Mesendoderm (in vitro differentiated cells): Measurements from ENCODE around the gene ERF. TPM values are rescaled to one million over a fixed set of nuclear protein-coding genes. Genes with fewer than 3 reads are reported as not detected.

Experiments used
- DNase-seq: peaks from one replicate; pipeline ENCODE4 v3.0.0; 2013
- H2AK5ac ChIP-seq: 2 replicates; pipeline ENCODE4 v1.6.1; 2013; ENCODE audit warnings: low read length, inconsistent platforms
- H2BK120ac ChIP-seq: 2 replicates; pipeline ENCODE4 v1.6.1; 2013; ENCODE audit warnings: low read depth, mild to moderate bottlenecking, low read length, moderate library complexity, mixed read lengths
- H2BK15ac ChIP-seq: replicated peaks from 2 replicates; pipeline ENCODE4 v1.6.1; 2013; ENCODE audit warnings: low read depth, mild to moderate bottlenecking, moderate library complexity
- H2BK5ac ChIP-seq: 2 replicates; pipeline ENCODE4 v1.6.1; 2013; ENCODE audit warnings: low read length, inconsistent platforms
- H3K18ac ChIP-seq: 2 replicates; pipeline ENCODE4 v1.6.1; 2013; ENCODE audit warnings: mild to moderate bottlenecking, low read length, mixed read lengths
- H3K23ac ChIP-seq: one replicate; pipeline ENCODE4 v1.6.1; 2013; ENCODE audit warnings: low read length
- H3K27ac ChIP-seq: 2 replicates; pipeline ENCODE4 v1.5.1; 2013; ENCODE audit warnings: low read depth, mild to moderate bottlenecking, inconsistent platforms, low read length, moderate library complexity
- H3K27me3 ChIP-seq: 2 replicates; pipeline ENCODE4 v1.6.1; 2013; ENCODE audit warnings: low read length, control low read depth, mild to moderate bottlenecking, inconsistent platforms; ENCODE audit not compliant: insufficient read depth, poor library complexity
- H3K36me3 ChIP-seq: 2 replicates; pipeline ENCODE4 v1.6.1; 2013; ENCODE audit warnings: low read length, inconsistent platforms; ENCODE audit not compliant: control insufficient read depth, insufficient read depth
- H3K4ac ChIP-seq: one replicate; pipeline ENCODE4 v1.6.1; 2013; ENCODE audit warnings: low read depth, mild to moderate bottlenecking, low read length, moderate library complexity
- H3K4me1 ChIP-seq: 2 replicates; pipeline ENCODE4 v1.6.1; 2013; ENCODE audit warnings: low read depth, low read length, inconsistent platforms; ENCODE audit not compliant: control insufficient read depth
- H3K4me2 ChIP-seq: 2 replicates; pipeline ENCODE4 v1.6.1; 2013; ENCODE audit warnings: low read length
- H3K4me3 ChIP-seq: 2 replicates; pipeline ENCODE4 v1.5.1; 2013; ENCODE audit warnings: mild to moderate bottlenecking, low read length
- H3K56ac ChIP-seq: one replicate; pipeline ENCODE4 v1.6.1; 2013; ENCODE audit warnings: low read length
- H3K79me1 ChIP-seq: 2 replicates; pipeline ENCODE4 v1.6.1; 2013; ENCODE audit warnings: low read length, inconsistent platforms
- H3K79me2 ChIP-seq: 2 replicates; pipeline ENCODE4 v1.6.1; 2013; ENCODE audit warnings: mild to moderate bottlenecking, low read length; ENCODE audit not compliant: control insufficient read depth, insufficient read depth
- H3K9ac ChIP-seq: 2 replicates; pipeline ENCODE4 v1.6.1; 2013; ENCODE audit warnings: low read length, inconsistent platforms
- H4K5ac ChIP-seq: one replicate; pipeline ENCODE4 v1.6.1; 2013; ENCODE audit warnings: low read length
- H4K8ac ChIP-seq: one replicate; pipeline ENCODE4 v1.6.1; 2013; ENCODE audit warnings: low read depth, mild to moderate bottlenecking, control low read depth, low read length, moderate library complexity
- WGBS: extraction: QIAGEN DNeasy Blood & Tissue Kit; methylation state at CpG from one replicate; pipeline ENCODE4 v1.1.7; 2013; ENCODE audit warnings: low lambda C conversion rate, missing lambda C conversion rate; ENCODE audit not compliant: insufficient coverage; ENCODE audit errors: extremely low coverage; 5-methylcytosine and 5-hydroxymethylcytosine counted together
- polyA plus RNA-seq, 2 experiments: library from polyadenylated mRNA; stranded (reverse); fragments of 200-250 nt; gene quantifications; one replicate each; pipeline ENCODE4 v1.2.3, GENCODE V29; 2013

ERF gene
- 42.7 TPM for polyA plus RNA-seq (2013, experiment 1 of 2)
- 42.7 TPM for polyA plus RNA-seq (2013, experiment 2 of 2)

GRCh38 chr19:42254850-42255765 lies at the start of gene ERF:
TSS of gene ERF (minus strand) at chr19:42255128. CDS start at chr19:42254999, 129 bp downstream.
- peak within 1 kb of the TSS; percentile 88 for H2BK5ac ChIP-seq
- H2BK120ac ChIP-seq, result peak within 1 kb of the TSS; percentile 79
- peak within 1 kb of the TSS; percentile 94 for H3K18ac ChIP-seq
- H3K27ac ChIP-seq, result peak within 1 kb of the TSS; percentile 99
- H3K4me1 ChIP-seq, result peaks cover 11% of the 10 kb centered on the region
- peak within 1 kb of the TSS; percentile 95 for H3K4ac ChIP-seq
- H2BK15ac ChIP-seq, result peak within 1 kb of the TSS; percentile 10
- peaks cover 15% of the 10 kb centered on the region for H3K79me1 ChIP-seq
- peaks cover 31% of the 10 kb centered on the region for H3K79me2 ChIP-seq
- H3K56ac ChIP-seq, result peak within 1 kb of the TSS; percentile 97
- DNase-seq, result peak; percentile 94
- peak within 1 kb of the TSS; percentile 87 for H4K8ac ChIP-seq
- H3K4me2 ChIP-seq, result peak within 1 kb of the TSS; percentile 84
- no peaks in the 10 kb centered on the region for H3K27me3 ChIP-seq
- H3K23ac ChIP-seq, result peak within 1 kb of the TSS; percentile 97
- H4K5ac ChIP-seq, result no peak within 1 kb of the TSS
- H2AK5ac ChIP-seq, result no peak within 1 kb of the TSS
- peak within 1 kb of the TSS; percentile 88 for H3K4me3 ChIP-seq
- peak within 1 kb of the TSS; percentile 96 for H3K9ac ChIP-seq
- no CpG with 5 or more reads among the region's 75 CpGs for WGBS
- H3K36me3 ChIP-seq, result no peaks in the 10 kb centered on the region

- H3K56ac ChIP-seq, result no peak overlapping the region
- DNase-seq, result no peak
- H3K4me2 ChIP-seq, result no peak overlapping the region
- no peak overlapping the region for H4K5ac ChIP-seq
- H2AK5ac ChIP-seq, result no peak overlapping the region
- H3K79me1 ChIP-seq, result peaks cover 3% of the 10 kb centered on the region
- no peak overlapping the region for H2BK15ac ChIP-seq
- H3K27ac ChIP-seq, result no peak overlapping the region
- H3K36me3 ChIP-seq, result no peaks in the 10 kb centered on the region
- H3K23ac ChIP-seq, result no peak overlapping the region
- H3K4me3 ChIP-seq, result no peak overlapping the region
- WGBS, result no CpG with 5 or more reads among the region's 8 CpGs
- H3K4ac ChIP-seq, result no peak overlapping the region
- H3K27me3 ChIP-seq, result no peaks in the 10 kb centered on the region
- no peak overlapping the region for H3K9ac ChIP-seq
- no peak overlapping the region for H3K18ac ChIP-seq
- H2BK5ac ChIP-seq, result no peak overlapping the region
- no peaks in the 10 kb centered on the region for H3K79me2 ChIP-seq
- H4K8ac ChIP-seq, result no peak overlapping the region
- H2BK120ac ChIP-seq, result no peak overlapping the region
- peaks cover 3% of the 10 kb centered on the region for H3K4me1 ChIP-seq
Measured at GRCh38 chr19:42303876-42304275, 48.9 kb upstream of the ERF start.

- WGBS, result no CpG with 5 or more reads among the region's 11 CpGs
- peak overlapping the region; percentile 41 for H4K5ac ChIP-seq
- no peak overlapping the region for H2BK5ac ChIP-seq
- H3K4me1 ChIP-seq, result peaks cover 3% of the 10 kb centered on the region
- H2BK15ac ChIP-seq, result no peak overlapping the region
- H2AK5ac ChIP-seq, result no peak overlapping the region
- peaks cover 3% of the 10 kb centered on the region for H3K79me1 ChIP-seq
- H3K18ac ChIP-seq, result no peak overlapping the region
- no peak overlapping the region for H3K27ac ChIP-seq
- H3K4me2 ChIP-seq, result no peak overlapping the region
- no peak overlapping the region for H2BK120ac ChIP-seq
- H3K4ac ChIP-seq, result no peak overlapping the region
- no peak overlapping the region for H3K4me3 ChIP-seq
- H3K36me3 ChIP-seq, result no peaks in the 10 kb centered on the region
- DNase-seq, result no peak
- peak overlapping the region; percentile 50 for H3K56ac ChIP-seq
- H3K23ac ChIP-seq, result no peak overlapping the region
- H4K8ac ChIP-seq, result no peak overlapping the region
- no peaks in the 10 kb centered on the region for H3K27me3 ChIP-seq
- no peaks in the 10 kb centered on the region for H3K79me2 ChIP-seq
- no peak overlapping the region for H3K9ac ChIP-seq
Measured at GRCh38 chr19:42303101-42303464, 48.2 kb upstream of the ERF start.

- Histone ChIP-seq H3K4ac (peak within 1 kb of the TSS; percentile 1), H3K79me2 (no peaks in the 10 kb centered on the region), H3K56ac (peak within 1 kb of the TSS; percentile 85), H3K27me3 (no peaks in the 10 kb centered on the region), H4K5ac (no peak within 1 kb of the TSS), H3K79me1 (peaks cover 3% of the 10 kb centered on the region), H4K8ac (no peak within 1 kb of the TSS), H3K36me3 (no peaks in the 10 kb centered on the region), H3K4me1 (peaks cover 3% of the 10 kb centered on the region), H2BK120ac (no peak within 1 kb of the TSS), H3K4me3 (peak within 1 kb of the TSS; percentile 43), H3K27ac (no peak within 1 kb of the TSS), H3K4me2 (peak within 1 kb of the TSS; percentile 87), H2BK5ac (peak within 1 kb of the TSS; percentile 85), H3K23ac (peak within 1 kb of the TSS; percentile 45), H3K18ac (no peak within 1 kb of the TSS), H2BK15ac (no peak within 1 kb of the TSS), H2AK5ac (no peak within 1 kb of the TSS), H3K9ac (peak within 1 kb of the TSS; percentile 72)
- no CpG with 5 or more reads among the region's 21 CpGs for WGBS
- peak; percentile 31 for DNase-seq
Measured at GRCh38 chr19:42301646-42302203, 46.8 kb upstream of the ERF start, which contains the start of gene PRR19. TSS of gene PRR19 (plus strand) at chr19:42302132. CDS start at chr19:42309585, 7,453 bp downstream.

- Histone ChIP-seq H3K27ac (no peak overlapping the region), H3K79me2 (no peaks in the 10 kb centered on the region), H3K4me3 (no peak overlapping the region), H3K56ac (no peak overlapping the region), H2BK5ac (no peak overlapping the region), H3K18ac (no peak overlapping the region), H3K27me3 (no peaks in the 10 kb centered on the region), H3K79me1 (peaks cover 3% of the 10 kb centered on the region), H2AK5ac (no peak overlapping the region), H4K8ac (no peak overlapping the region), H3K4me1 (peaks cover 3% of the 10 kb centered on the region), H3K4me2 (no peak overlapping the region), H3K9ac (no peak overlapping the region), H2BK15ac (no peak overlapping the region), H3K23ac (no peak overlapping the region), H2BK120ac (no peak overlapping the region), H3K36me3 (peaks cover 3% of the 10 kb centered on the region), H3K4ac (no peak overlapping the region), H4K5ac (no peak overlapping the region)
- no peak for DNase-seq
- no CpG with 5 or more reads among the region's 15 CpGs for WGBS
Measured at GRCh38 chr19:42297039-42297438, 42.1 kb upstream of the ERF start.
